ENCODE results near the gene CFAP99.

CFAP99 gene

DNA sequence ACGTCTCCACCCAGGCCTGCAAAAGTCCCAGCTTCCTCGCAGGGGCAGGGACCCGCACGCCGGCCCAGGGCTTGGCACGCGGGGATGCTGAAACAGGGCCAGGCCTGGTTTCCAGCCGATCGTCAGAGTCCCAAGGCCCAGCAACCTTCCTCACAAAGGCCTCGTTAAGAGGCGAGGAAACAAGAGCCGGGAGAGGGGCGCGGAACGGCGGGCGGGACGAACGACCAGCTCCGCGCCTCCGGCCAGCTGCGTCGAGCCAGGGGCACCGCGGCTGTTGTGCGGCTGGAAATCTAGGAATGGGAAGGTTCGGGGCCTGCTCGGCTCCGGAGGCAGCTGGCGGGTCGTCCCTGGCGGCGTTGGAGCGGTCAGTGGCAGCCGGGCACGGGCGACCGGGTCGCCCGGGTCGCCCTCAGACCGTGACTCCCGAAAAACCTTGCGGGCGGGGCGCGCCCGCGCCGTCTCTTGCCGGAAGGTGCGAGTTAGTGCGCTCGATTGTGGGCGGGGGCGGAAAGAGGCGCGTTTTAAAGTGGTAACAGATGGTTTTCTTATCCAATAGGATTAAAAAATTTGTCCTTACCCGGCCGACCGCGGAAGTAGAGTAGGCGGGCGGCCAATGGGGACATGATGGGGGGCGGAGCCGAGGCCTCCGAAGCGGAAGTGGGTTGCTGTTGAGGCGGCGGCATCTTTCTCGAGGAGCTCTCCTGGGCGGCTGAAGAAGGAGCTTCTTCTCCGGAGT is 49.9 kb downstream of the CFAP99 start, which contains the start of gene RNF4:
Gene RNF4 (plus strand): TSS at position 651 of the 736 bp plus-strand sequence. CDS start 21,388 bp downstream, outside the sequence.
- peak within 1 kb of the TSS; percentile 86 for H3K4me3 ChIP-seq (ENCODE audit: low read depth, low read length)
- TF ChIP-seq, protein P1, sequence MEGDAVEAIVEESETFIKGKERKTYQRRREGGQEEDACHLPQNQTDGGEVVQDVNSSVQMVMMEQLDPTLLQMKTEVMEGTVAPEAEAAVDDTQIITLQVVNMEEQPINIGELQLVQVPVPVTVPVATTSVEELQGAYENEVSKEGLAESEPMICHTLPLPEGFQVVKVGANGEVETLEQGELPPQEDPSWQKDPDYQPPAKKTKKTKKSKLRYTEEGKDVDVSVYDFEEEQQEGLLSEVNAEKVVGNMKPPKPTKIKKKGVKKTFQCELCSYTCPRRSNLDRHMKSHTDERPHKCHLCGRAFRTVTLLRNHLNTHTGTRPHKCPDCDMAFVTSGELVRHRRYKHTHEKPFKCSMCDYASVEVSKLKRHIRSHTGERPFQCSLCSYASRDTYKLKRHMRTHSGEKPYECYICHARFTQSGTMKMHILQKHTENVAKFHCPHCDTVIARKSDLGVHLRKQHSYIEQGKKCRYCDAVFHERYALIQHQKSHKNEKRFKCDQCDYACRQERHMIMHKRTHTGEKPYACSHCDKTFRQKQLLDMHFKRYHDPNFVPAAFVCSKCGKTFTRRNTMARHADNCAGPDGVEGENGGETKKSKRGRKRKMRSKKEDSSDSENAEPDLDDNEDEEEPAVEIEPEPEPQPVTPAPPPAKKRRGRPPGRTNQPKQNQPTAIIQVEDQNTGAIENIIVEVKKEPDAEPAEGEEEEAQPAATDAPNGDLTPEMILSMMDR (IDR thresholded peaks at IDR 0.05; ENCODE audit: borderline replicate concordance, insufficient read depth, low read depth, low read length): no peak

DNA sequence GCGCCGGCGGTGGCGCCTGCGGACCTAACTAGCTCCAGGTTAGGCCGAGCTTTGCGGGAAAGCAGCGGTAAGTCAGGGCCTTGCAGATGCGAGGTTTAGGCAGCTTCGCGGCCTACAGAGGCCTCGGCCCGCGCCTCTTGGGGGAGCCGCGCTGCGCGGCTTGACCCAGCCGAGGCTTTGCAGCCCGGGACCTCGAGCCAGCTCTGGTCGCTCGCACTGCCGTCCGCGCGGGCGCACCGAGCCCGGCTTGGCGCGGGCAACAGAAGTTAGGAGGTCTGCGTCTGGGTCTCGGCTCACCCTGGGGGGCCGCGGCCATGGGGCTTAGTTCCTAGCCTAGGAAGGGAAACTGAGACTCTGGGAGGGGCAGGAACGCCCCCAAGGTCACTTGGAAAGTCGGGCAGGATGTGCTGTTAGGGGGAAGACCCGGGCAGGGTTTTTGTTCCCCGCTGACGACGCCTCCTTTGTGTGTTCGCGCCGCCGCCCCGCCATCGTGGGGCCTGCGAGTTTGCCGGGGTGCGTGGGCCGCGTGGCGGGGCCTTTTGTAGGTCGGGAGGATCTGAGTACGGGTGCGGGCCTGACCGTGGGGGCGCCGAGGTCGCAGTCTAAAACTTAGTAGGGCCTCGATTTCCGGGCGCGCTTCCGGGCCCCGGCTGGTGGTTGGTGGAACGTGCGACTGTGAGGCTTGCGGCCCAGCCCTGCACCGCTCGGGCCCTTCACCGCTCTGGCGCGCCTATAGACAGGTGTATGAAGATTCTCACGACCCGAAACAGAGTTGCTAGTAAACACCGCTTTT is 50.6 kb downstream of the CFAP99 start:
- TF ChIP-seq, protein P1 (IDR thresholded peaks at IDR 0.05; ENCODE audit: borderline replicate concordance, insufficient read depth, low read depth, low read length): no peak
- peak overlapping the region; percentile 86 for H3K4me3 ChIP-seq (ENCODE audit: low read depth, low read length)

DNA sequence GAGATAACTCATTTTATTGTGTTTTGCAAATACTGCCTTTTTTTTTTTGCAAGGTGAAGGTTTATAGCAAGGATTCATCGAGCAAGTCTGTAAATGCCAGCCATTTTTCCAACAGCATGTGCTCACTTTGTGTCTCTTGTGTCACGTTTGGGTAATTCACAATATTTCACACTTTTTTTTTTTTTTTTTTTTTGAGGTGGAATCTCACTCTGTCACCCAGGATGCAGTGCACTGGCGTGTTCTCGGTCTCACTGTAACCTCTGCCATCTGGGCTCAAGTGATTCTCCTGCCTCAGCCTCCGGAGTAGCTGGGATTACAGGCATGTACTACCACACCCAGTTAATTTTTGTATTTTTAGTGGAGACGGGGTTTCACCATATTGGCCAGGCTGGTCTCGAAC is 52.0 kb downstream of the CFAP99 start:
- peak overlapping the region; percentile 86 for H3K4me3 ChIP-seq (ENCODE audit: low read depth, low read length)
- TF ChIP-seq, protein P1 (IDR thresholded peaks at IDR 0.05; ENCODE audit: borderline replicate concordance, insufficient read depth, low read depth, low read length): no peak

DNA sequence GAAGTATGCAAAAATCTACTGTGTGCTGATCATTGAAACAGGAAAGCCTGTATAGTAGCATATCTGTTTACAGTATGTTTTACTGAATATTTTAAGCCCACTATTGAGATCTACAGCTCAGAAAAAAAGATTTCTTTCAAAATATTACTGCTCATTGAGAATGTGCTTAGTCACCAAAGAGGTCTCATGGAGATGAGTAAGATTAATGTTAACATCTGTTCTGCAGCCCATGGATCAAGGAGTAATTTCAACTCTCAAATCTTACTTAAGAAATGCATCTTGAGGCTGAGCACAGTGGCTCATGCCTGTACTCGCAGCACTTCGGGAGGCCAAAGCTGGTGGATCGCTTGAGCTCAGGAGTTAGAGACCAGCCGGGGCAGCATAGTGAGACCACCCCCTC is 53.4 kb downstream of the CFAP99 start:
- no peak overlapping the region for H3K4me3 ChIP-seq (ENCODE audit: low read depth, low read length)
- TF ChIP-seq, protein P1 (IDR thresholded peaks at IDR 0.05; ENCODE audit: borderline replicate concordance, insufficient read depth, low read depth, low read length): no peak

DNA sequence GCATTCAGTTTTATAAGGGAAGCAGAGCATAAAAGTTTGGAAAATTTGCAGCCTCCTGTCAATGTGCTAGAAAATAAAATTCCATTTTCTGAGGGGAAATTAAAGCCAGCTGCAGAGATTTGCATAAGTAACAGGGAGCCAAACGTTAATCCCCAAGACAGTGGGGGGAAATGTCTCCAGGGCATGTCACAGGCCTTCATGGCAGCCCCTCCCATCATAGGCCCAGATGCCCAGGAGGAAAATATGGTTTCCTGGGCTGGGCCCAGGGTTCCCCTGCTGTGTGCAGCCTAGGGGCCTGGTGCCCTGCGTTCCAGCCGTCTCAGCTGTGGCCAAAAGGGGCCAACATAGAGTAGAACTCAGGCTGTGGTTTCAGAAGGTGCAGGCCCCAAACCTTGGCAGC is 59.5 kb downstream of the CFAP99 start:
- TF ChIP-seq, protein P1 (IDR thresholded peaks at IDR 0.05; ENCODE audit: borderline replicate concordance, insufficient read depth, low read depth, low read length): no peak
- no peak overlapping the region for H3K4me3 ChIP-seq (ENCODE audit: low read depth, low read length)

DNA sequence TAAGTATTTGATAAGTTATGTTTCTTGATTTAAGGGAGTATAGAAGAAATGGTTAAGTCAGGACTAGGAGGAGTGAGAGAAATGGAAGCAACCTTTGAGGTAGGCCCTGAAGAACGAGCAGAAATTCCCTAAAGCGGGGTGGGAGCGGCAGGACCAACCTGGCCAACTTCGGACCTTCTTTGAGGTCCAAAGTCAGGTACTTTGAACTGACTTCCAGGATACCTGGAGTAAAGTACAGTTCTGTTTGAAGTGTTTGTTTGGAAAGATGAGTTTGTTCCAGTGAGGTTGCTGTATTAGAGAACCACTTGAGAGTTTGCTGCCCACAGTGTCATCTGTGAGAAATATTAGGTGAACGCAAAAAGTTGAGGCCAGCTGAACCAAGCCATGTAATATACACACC is 61.9 kb downstream of the CFAP99 start:
- TF ChIP-seq, protein P1 (IDR thresholded peaks at IDR 0.05; ENCODE audit: borderline replicate concordance, insufficient read depth, low read depth, low read length): no peak
- no peak overlapping the region for H3K4me3 ChIP-seq (ENCODE audit: low read depth, low read length)

Data from GM12875 (cell line).